Effector memory CD8-positive, alpha-beta T cell (primary cell): ENCODE data around the gene SP5.
"Not testable (repeated sequence)": the region's sequence is repeated elsewhere in the genome, so short reads cannot be mapped to it uniquely, and the experiment has no call there.

ENCODE experiments used
- ATAC-seq: fragments of 150-1000 bp; cut with Tn5 transposase; replicated peaks from 2 replicates; pipeline ENCODE4 v1.10.0; 2021; ENCODE audit warnings: mild to moderate bottlenecking, moderate library complexity
- DNase-seq, 3 experiments: peaks; one replicate each; pipeline ENCODE4 v3.0.0; 2021
- H3K27ac Mint-ChIP-seq, 2 donors: one replicate each; pipeline ENCODE4 v1.8.0; 2022; ENCODE audit warnings: mild to moderate bottlenecking in 2 of 2, mixed read lengths in 2 of 2, moderate library complexity in 2 of 2
- H3K27me3 Mint-ChIP-seq, 2 donors: one replicate each; pipeline ENCODE4 v1.8.0; 2022; ENCODE audit warnings: mixed read lengths in 2 of 2
- H3K36me3 Mint-ChIP-seq: one replicate; pipeline ENCODE4 v1.8.0; 2022; ENCODE audit warnings: mild to moderate bottlenecking, moderate library complexity, mixed read lengths; ENCODE audit not compliant: insufficient read depth
- H3K4me1 Mint-ChIP-seq, 2 donors: one replicate each; pipeline ENCODE4 v1.8.0; 2022; ENCODE audit warnings: low read depth in 2 of 2, mixed read lengths in 2 of 2
- H3K4me3 Mint-ChIP-seq, 2 donors: one replicate each; pipeline ENCODE4 v1.8.0; 2022; ENCODE audit warnings: mild to moderate bottlenecking in 2 of 2, mixed read lengths in 2 of 2, moderate library complexity in 2 of 2
- H3K9me3 Mint-ChIP-seq, 2 donors: one replicate each; pipeline ENCODE4 v1.8.0; 2022; ENCODE audit warnings: mixed read lengths in 2 of 2

SP5 gene

DNA sequence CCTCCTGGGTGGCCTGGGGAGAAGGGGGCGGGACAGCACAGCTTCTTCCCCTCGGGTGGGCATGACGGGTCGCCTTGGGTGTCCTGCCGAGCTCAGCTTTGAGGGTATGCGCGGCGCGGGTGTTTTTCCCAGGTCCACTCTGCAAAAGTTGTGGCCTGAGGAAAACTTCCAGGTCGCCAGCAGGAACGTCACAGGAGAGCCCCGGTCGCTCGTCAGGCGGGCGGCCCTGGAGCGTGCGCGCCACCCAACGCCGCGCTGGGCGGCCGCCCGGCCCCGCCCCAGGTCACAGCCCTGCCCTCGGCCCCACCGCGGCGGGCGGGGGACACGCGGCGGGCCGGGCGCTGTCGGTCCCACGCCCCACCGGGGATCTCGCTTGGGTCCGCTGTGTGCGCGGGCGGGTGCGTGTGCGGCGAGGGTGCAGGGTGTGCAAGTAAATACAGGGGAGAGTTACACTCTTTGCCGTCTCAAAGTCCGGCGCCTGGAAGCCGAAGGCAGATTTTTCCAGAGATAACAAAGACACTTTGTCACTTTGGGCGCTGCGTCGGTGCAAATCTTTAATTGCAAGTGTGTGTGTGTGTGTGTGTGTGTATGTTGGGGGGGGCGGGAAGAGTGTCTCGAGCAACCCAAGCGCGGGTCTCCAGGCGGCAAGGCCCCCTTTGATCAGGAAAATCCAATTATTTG lies 616 bp upstream of the SP5 start:
- no peak for DNase-seq
- Mint-ChIP-seq H3K4me1 (peaks cover 15 to 16% of the 10 kb centered on the region in 2 donors), H3K4me3 (peak overlapping the region; percentile 87 to 90), H3K9me3 (no peaks in the 10 kb centered on the region), H3K27me3 (peaks cover 67 to 84% of the 10 kb centered on the region in 2 donors), H3K36me3 (peaks cover 5% of the 10 kb centered on the region), H3K27ac (no peak overlapping the region)
- ATAC-seq: peak; percentile 57

DNA sequence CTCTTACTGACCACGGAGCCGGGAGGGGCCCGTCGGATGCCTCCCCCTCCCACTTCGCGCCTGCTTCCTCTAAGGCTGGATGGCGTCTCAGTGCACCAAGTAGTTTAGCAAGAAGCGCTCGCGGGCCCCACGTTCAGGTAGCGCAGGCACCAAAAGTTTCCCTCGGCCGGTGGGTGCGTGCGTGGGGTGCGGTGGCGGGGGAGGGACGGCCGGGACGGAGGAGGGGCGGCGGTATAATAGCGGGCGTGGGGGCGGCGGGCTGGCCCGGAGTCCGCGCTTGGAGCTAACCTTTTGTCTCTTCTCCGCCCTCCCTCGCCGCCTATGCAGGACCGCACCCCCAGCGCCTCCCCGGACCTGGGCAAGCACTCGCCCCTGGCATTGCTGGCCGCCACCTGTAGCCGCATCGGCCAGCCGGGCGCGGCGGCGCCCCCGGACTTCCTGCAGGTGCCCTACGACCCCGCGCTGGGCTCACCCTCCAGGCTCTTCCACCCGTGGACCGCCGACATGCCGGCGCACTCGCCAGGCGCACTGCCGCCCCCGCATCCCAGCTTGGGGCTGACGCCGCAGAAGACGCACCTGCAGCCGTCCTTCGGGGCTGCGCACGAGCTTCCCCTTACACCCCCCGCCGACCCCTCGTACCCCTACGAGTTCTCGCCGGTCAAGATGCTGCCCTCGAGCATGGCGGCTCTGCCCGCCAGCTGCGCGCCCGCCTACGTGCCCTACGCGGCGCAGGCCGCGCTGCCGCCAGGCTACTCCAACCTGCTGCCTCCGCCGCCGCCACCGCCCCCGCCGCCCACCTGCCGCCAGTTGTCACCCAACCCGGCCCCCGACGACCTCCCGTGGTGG lies 1.0 kb downstream of the SP5 start:
- H3K4me3 Mint-ChIP-seq: peak overlapping the region; percentile 87 to 90
- ATAC-seq (peak; percentile 14), DNase-seq (no peak)
- peaks cover 15 to 16% of the 10 kb centered on the region in 2 donors for H3K4me1 Mint-ChIP-seq
- H3K9me3 Mint-ChIP-seq: no peaks in the 10 kb centered on the region
- H3K27me3 Mint-ChIP-seq: peaks cover 60 to 72% of the 10 kb centered on the region in 2 donors
- no peak overlapping the region for H3K27ac Mint-ChIP-seq
- H3K36me3 Mint-ChIP-seq: peaks cover 5% of the 10 kb centered on the region

DNA sequence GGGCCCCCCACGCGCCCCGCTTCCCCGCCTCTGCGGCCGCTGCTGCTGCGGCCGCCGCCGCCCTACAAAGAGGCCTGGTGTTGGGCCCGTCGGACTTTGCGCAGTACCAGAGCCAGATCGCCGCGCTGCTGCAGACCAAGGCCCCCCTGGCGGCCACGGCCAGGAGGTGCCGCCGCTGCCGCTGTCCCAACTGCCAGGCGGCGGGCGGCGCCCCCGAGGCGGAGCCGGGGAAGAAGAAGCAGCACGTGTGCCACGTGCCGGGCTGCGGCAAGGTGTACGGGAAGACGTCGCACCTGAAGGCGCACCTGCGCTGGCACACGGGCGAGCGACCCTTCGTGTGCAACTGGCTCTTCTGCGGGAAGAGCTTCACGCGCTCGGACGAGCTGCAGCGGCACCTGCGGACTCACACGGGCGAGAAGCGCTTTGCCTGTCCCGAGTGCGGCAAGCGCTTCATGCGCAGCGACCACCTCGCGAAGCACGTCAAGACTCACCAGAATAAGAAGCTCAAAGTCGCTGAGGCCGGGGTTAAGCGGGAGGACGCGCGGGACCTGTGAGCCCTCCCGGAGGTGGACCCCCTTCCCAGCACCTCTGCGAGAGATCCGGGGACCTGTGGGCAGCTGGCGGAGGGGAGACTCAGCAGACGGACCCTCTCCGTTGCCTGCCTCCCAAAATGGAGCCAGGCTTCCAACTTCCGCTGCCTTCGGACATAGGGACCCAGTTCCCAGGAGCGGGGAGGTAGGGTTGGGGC lies 1.9 kb downstream of the SP5 start:
- Mint-ChIP-seq H3K27ac (no peak overlapping the region), H3K27me3 (peaks cover 54 to 70% of the 10 kb centered on the region in 2 donors), H3K4me3 (peak overlapping the region; percentile 19 to 35), H3K9me3 (no peaks in the 10 kb centered on the region), H3K36me3 (peaks cover 5% of the 10 kb centered on the region), H3K4me1 (peaks cover 15 to 16% of the 10 kb centered on the region in 2 donors)
- DNase-seq: no peak
- peak; percentile 39 for ATAC-seq

DNA sequence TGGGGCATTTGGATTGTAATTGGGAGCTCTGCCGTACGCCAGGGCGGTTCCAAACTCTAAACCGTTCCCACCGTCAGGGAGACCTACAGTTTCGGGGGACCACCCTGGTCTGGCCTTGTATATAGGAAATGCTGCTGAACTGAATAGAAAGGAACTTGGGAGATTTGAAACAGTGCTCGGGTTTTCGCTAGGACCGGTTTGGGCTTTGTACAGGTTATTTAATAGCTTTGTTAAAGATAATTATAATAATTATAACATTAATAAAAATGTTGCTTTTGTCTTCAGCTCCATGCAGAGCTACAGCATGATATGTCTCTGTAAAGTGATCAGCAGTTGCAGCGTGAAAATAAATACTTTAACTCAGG lies 2.4 kb downstream of the SP5 start:
- peaks cover 11 to 15% of the 10 kb centered on the region in 2 donors for H3K4me1 Mint-ChIP-seq
- peaks cover 5% of the 10 kb centered on the region for H3K36me3 Mint-ChIP-seq
- peak overlapping the region; percentile 35 to 49 for H3K4me3 Mint-ChIP-seq
- peaks cover 49 to 67% of the 10 kb centered on the region in 2 donors for H3K27me3 Mint-ChIP-seq
- DNase-seq: no peak
- H3K9me3 Mint-ChIP-seq: no peaks in the 10 kb centered on the region
- ATAC-seq: no peak
- no peak overlapping the region for H3K27ac Mint-ChIP-seq

DNA sequence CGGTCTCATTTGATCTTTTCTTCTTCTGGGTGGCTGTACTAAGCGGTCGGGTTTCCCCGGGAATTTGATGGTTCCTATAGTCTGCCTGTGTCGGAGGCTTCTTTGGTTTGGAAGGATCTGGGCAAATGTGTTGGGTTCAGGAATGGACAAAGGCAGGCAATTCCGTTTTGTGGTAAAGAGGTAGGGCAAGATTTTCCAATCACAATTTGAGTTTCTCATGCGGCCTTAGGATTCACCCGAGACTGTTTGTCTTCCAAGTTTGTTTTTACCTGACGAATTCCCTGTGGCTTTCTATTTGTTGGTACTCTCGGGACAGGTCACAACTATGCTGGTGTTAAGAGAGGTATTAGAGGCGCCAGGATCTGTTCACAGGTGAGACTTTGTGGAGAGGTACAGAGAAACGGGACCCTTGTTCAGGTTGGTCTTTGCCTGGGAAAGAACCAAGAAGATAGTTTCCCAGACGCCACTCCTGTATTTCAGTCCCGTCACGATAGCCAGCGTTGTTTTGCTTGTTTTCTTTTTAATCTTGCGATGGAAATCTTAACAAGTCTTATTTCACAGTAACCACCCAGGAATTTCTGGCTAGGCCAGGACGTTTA lies 3.0 kb downstream of the SP5 start:
- Mint-ChIP-seq H3K9me3 (no peaks in the 10 kb centered on the region), H3K36me3 (peaks cover 5% of the 10 kb centered on the region), H3K27me3 (peaks cover 46 to 62% of the 10 kb centered on the region in 2 donors), H3K4me3 (peak overlapping the region in 1 of 2 donors; percentile 49), H3K4me1 (peaks cover 11 to 15% of the 10 kb centered on the region in 2 donors), H3K27ac (no peak overlapping the region)
- DNase-seq (no peak), ATAC-seq (no peak)

DNA sequence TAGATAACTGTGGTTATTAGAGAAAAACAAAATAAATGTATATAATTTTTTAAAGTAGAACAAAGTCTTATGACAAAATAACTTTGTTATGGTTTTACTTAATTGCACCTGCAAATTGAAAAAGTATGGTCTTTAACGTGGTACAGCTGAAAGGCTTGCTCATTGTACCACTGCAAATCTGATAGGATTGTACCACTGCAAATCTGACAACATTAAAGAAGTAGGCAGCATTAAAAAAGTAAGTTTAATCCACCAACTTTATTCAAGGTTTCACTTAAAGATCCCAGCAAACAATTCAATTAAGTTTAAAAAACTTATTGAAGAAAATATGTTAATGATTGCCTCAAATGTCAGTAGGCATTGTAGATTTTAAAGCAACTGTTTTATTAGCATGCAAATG lies 4.7 kb downstream of the SP5 start:
- Mint-ChIP-seq H3K4me3 (no peak overlapping the region), H3K27me3 (peaks cover 55 to 70% of the 10 kb centered on the region in 2 donors), H3K9me3 (no peaks in the 10 kb centered on the region), H3K4me1 (peaks cover 9 to 11% of the 10 kb centered on the region in 2 donors), H3K27ac (no peak overlapping the region), H3K36me3 (peaks cover 4% of the 10 kb centered on the region)
- DNase-seq: no peak
- ATAC-seq: no peak

DNA sequence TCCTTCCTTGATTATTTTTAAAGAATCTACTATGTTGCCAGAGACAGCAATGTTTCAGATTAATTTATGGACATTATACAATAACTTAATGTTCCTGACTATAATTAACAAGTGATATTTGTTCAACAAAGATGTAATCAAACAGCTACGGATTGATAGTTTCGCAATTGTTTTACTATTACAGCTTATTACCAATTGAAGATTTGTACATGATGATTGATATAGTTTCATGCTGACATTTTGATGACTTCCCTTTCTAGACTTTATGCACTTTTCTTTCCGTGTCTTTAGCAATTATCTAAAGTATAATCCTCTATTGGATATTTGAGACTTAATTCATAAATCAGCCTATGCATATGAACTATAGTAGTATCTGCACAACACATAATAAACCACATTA lies 6.5 kb downstream of the SP5 start:
- Mint-ChIP-seq H3K4me1 (peaks cover 0 to 2% of the 10 kb centered on the region in 2 donors), H3K9me3 (no peaks in the 10 kb centered on the region), H3K27me3 (peaks cover 63 to 71% of the 10 kb centered on the region in 2 donors), H3K27ac (no peak overlapping the region), H3K36me3 (no peaks in the 10 kb centered on the region), H3K4me3 (no peak overlapping the region)
- DNase-seq: no peak
- ATAC-seq: no peak

DNA sequence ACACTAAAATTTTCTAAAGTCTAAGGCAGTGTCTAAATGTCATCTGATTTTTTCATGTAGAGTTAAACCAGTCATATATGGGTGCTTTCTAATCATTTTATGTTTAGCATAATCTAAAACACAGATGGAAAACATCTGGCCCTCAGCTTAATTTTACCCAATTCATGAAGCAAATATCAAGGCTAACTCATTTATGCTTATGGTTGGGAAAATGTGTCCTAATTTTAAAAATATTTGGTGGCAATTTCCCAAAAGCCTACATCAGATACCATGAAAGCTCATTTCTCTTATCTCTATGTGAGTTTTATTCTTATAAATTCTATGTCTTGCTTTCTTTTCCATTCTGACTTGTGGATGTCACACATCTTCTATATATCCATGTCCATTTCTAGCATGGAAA lies 7.2 kb downstream of the SP5 start:
- H3K27me3 Mint-ChIP-seq: peaks cover 64 to 71% of the 10 kb centered on the region in 2 donors
- H3K27ac Mint-ChIP-seq: no peak overlapping the region
- H3K9me3 Mint-ChIP-seq: no peaks in the 10 kb centered on the region
- no peaks in the 10 kb centered on the region for H3K36me3 Mint-ChIP-seq
- H3K4me3 Mint-ChIP-seq: no peak overlapping the region
- H3K4me1 Mint-ChIP-seq: peaks cover 0 to 2% of the 10 kb centered on the region in 2 donors
- DNase-seq (no peak), ATAC-seq (no peak)

DNA sequence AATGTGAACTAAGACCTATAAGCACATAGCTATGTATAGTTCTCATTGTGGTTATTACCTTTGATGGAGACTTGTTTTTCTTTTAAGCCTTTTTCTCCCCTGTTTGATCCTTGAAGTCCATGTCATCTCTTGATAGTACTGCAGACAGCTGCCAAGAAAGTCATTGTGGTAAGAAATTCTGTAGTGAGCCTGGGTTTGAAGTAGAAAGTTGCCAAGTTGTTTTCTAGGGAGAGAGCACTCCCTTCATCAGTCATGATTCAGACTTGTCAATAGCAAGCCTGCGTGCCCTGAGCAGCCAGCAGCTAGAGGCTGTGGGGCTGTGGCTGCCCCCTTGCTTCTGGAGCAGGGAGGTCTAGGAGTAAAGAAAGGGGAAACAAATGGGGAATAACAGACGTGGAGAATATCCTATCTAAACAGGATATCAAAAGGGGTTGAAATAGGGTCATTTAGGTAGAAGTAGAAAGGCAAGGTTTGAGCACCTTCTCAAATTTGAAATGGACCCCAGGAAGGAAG lies 8.4 kb downstream of the SP5 start:
- peaks cover 0 to 2% of the 10 kb centered on the region in 2 donors for H3K9me3 Mint-ChIP-seq
- H3K27me3 Mint-ChIP-seq: peaks cover 64 to 71% of the 10 kb centered on the region in 2 donors
- H3K27ac Mint-ChIP-seq: no peak overlapping the region
- H3K4me1 Mint-ChIP-seq: no peaks in the 10 kb centered on the region
- ATAC-seq (no peak), DNase-seq (no peak)
- no peaks in the 10 kb centered on the region for H3K36me3 Mint-ChIP-seq
- H3K4me3 Mint-ChIP-seq: no peak overlapping the region

DNA sequence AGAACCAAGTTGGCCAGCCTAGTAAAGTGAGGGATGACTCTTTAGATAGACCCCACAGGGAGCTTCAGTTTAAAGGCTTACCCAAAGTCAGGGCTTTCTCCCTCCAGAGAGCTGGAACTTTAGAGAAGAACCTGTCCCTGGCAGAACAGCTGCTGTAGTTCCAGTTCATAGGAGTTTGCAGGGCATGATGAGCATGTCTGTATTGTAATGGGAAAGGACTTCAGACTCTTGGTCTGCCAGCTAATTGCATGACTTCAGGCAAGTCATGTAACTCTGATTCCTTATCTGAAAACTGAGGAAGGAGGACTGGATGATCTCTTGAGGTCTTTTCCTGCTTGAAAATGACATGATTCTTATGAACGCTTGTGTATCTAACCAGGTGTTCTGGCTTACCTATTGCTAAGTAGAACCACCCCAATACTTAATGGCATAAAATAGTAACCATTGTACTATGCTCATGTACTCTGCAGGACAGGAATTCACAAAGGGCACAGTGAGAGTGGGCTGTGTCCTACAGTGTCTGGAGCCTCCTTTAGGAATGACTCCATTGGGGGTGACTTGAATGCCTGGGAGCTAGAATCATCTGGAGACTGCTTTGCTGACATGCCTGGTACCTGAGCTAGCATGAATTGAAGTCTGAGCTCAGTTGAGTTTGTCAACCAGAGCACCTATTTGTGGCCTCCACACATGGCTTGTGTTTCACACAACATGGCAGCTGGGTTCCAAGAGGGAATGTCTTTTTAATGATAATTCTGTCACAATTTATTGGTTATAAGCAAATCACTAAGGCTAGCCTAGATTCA lies 18.9 kb downstream of the SP5 start:
- H3K27ac Mint-ChIP-seq: no peak overlapping the region
- peaks cover 39 to 65% of the 10 kb centered on the region in 2 donors for H3K27me3 Mint-ChIP-seq
- no peaks in the 10 kb centered on the region for H3K36me3 Mint-ChIP-seq
- DNase-seq: no peak
- peaks cover 0 to 4% of the 10 kb centered on the region in 2 donors for H3K9me3 Mint-ChIP-seq
- H3K4me1 Mint-ChIP-seq: no peaks in the 10 kb centered on the region
- H3K4me3 Mint-ChIP-seq: no peak overlapping the region
- ATAC-seq: no peak

DNA sequence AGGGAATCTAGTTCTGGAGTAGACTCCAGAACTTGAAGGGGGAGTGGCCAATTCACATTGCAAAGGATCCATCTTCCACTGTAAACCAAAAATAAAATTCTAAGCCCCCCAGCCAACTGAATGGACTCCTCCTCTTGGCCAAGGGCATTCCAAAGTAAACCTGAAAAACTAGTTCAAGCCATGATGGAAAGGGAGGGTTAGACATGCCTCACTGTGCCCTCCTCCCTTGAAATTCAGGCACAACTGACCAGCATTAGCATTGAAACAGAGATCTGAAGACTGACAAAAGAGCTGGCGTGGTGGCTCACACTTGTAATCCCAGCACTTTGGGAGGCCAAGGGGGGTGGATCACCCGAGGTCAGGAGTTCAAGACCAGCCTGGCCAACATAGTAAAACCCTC lies 19.5 kb downstream of the SP5 start:
- peaks cover 36 to 65% of the 10 kb centered on the region in 2 donors for H3K27me3 Mint-ChIP-seq
- H3K4me3 Mint-ChIP-seq, H3K9me3 Mint-ChIP-seq, ATAC-seq, H3K27ac Mint-ChIP-seq, H3K4me1 Mint-ChIP-seq, DNase-seq, H3K36me3 Mint-ChIP-seq: not testable (repeated sequence)

DNA sequence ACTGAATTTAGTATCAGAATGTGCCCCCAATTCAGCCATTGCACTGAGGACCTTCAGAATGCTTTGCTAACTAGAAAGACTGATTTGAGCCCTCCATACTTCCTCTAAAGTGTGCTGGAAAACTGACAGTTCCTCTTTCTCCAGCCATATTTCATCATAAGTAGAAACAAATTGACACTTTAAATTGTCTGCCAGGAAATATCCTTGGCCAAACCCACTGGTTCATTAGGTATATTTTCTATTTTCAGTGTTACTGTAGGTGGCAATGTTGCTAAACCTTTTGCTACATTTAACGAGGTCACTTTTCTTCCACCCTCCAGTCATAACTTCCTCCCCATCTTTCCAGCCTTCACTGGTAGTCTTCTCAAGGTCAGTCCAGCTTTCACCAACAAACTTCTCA lies 21.5 kb downstream of the SP5 start:
- Mint-ChIP-seq H3K36me3 (no peaks in the 10 kb centered on the region), H3K4me3 (no peak overlapping the region), H3K27me3 (peaks cover 33 to 60% of the 10 kb centered on the region in 2 donors), H3K27ac (no peak overlapping the region), H3K9me3 (peaks cover 0 to 4% of the 10 kb centered on the region in 2 donors), H3K4me1 (no peaks in the 10 kb centered on the region)
- DNase-seq: no peak
- no peak for ATAC-seq
